Measurements from ENCODE around the gene CYSRT1.

GRCh38 chr9:137217276-137218211 is 7.4 kb upstream of the CYSRT1 start:
- no peak for TF ChIP-seq CTCF (IDR thresholded peaks at IDR 0.05; ENCODE audit: insufficient read depth, low read depth, low read length)
- TF ChIP-seq EZH2 (IDR thresholded peaks at IDR 0.05; ENCODE audit: insufficient read depth, low read length), result no peak
